A549 (cell line): ENCODE measurements around the gene PXT1. TPM values are rescaled to one million over a fixed set of nuclear protein-coding genes. Genes with fewer than 3 reads are reported as not detected.

ENCODE experiments used
- ATAC-seq, 2 experiments: fragments of 200-7000 bp in 1 of 2; fragments of >200 bp in 1 of 2; cut with Nextera tagmentation in 1 of 2; cut with Tn5 transposase in 1 of 2; 3 replicates each; pipeline versions ENCODE4 v1.8.0 to v1.9.1; 2018 to 2020; ENCODE audit warnings: mild to moderate bottlenecking in 1 of 2, moderate library complexity in 1 of 2
- CTCF ChIA-PET: fragments of 300-600 bp; sonication (Branson Sonifier 250); formaldehyde crosslinking; extraction: SDS; loops from one replicate; lab custom pipeline; 2021; ENCODE audit warnings: antibody characterized with exemption, inconsistent platforms; lab: Yijun Ruan, JAX
- POLR2A ChIA-PET: fragments of 350-600 bp; formaldehyde crosslinking; extraction: SDS; loops from one replicate; lab custom pipeline; 2021; ENCODE audit warnings: antibody characterized with exemption, inconsistent platforms; lab: Yijun Ruan, JAX
- DNase-seq, 2 experiments: peaks; one replicate each; pipeline versions ENCODE4 v3.0.0 to v3.0.0-alpha.2; 2011 to 2016; ENCODE audit warnings: low read depth in 1 of 2, low spot score in 1 of 2
- FAIRE-seq: peaks from 2 replicates; lab custom pipeline; 2011; peaks lifted over from hg19 to GRCh38; lab: Jason Lieb, UNC
- H3K27ac ChIP-seq, 2 experiments: fragments of >200 bp; sonication (Bioruptor Twin); formaldehyde crosslinking; 3 replicates each; pipeline ENCODE4 v1.5.1; 2016 to 2017
- H3K4me1 ChIP-seq: fragments of >200 bp; sonication (Bioruptor Twin); formaldehyde crosslinking; 3 replicates; pipeline ENCODE4 v1.6.1; 2016
- H3K4me2 ChIP-seq: fragments of >200 bp; sonication (Bioruptor Twin); formaldehyde crosslinking; 3 replicates; pipeline ENCODE4 v1.6.1; 2016
- H3K4me3 ChIP-seq: fragments of >200 bp; sonication (Bioruptor Twin); formaldehyde crosslinking; 3 replicates; pipeline ENCODE4 v1.5.1; 2016
- H3K9me3 ChIP-seq: fragments of >200 bp; sonication (Bioruptor Twin); formaldehyde crosslinking; 3 replicates; pipeline ENCODE4 v1.6.1; 2016
- CBX8 ChIP-seq: fragments of 200-600 bp; sonication (generic); IDR thresholded peaks from 2 replicates; pipeline ENCODE4 v1.6.1; 2016
- CEBPB ChIP-seq, 2 experiments: fragments of >200 bp in 1 of 2; sonication (Bioruptor Twin) in 1 of 2; formaldehyde crosslinking in 1 of 2; IDR thresholded peaks; 2 replicates each; pipeline ENCODE4 v1.6.1; 2012 to 2016
- E2F6 ChIP-seq: IDR thresholded peaks from 2 replicates; pipeline ENCODE4 v1.6.1; 2012; ENCODE audit warnings: low read depth, borderline replicate concordance
- EHF ChIP-seq: fragments of 250-450 bp; sonication (Bioruptor Pico); IDR thresholded peaks from 2 replicates; pipeline ENCODE4 v1.5.0; 2020; ENCODE audit warnings: mild to moderate bottlenecking
- FOSL2 ChIP-seq, 2 experiments: fragments of 450-650 bp in 1 of 2; fragments of >200 bp in 1 of 2; sonication (Bioruptor Twin) in 1 of 2; formaldehyde crosslinking; IDR thresholded peaks; 2 replicates each; pipeline versions ENCODE4 v1.5.0 to v1.6.1; 2016 to 2020; ENCODE audit warnings: mild to moderate bottlenecking in 1 of 2, moderate library complexity in 1 of 2
- GATA3 ChIP-seq: IDR thresholded peaks from 2 replicates; pipeline ENCODE4 v1.6.1; 2012; ENCODE audit warnings: borderline replicate concordance
- JUN ChIP-seq, 2 experiments: fragments of >200 bp; sonication (Bioruptor Twin); formaldehyde crosslinking; IDR thresholded peaks; 2 replicates in 1 of 2; 3 replicates in 1 of 2; pipeline ENCODE4 v1.6.1; 2016 to 2017
- JUNB ChIP-seq: fragments of >200 bp; sonication (Bioruptor Twin); formaldehyde crosslinking; IDR thresholded peaks from 2 replicates; pipeline ENCODE4 v1.6.1; 2016
- KDM1A ChIP-seq: fragments of 200-600 bp; sonication (generic); IDR thresholded peaks from 2 replicates; pipeline ENCODE4 v1.6.1; 2016; ENCODE audit warnings: low read depth, mild to moderate bottlenecking
- KDM5A ChIP-seq: fragments of 200-600 bp; sonication (generic); IDR thresholded peaks from 2 replicates; pipeline ENCODE4 v1.6.1; 2016; ENCODE audit warnings: antibody characterized with exemption, mild to moderate bottlenecking
- MAZ ChIP-seq: fragments of 150-350 bp; IDR thresholded peaks from 2 replicates; pipeline ENCODE4 v1.6.1; 2014; ENCODE audit warnings: antibody characterized with exemption, low read depth, low read length, borderline replicate concordance
- RAD21 ChIP-seq, 2 experiments: fragments of >200 bp in 1 of 2; sonication (Bioruptor Twin) in 1 of 2; formaldehyde crosslinking in 1 of 2; IDR thresholded peaks in 1 of 2; conservative IDR thresholded peaks in 1 of 2; 2 replicates in 1 of 2; 3 replicates in 1 of 2; pipeline ENCODE4 v1.6.1; 2012 to 2018; ENCODE audit warnings: inconsistent platforms in 1 of 2
- RCOR1 ChIP-seq: fragments of 150-350 bp; IDR thresholded peaks from 2 replicates; pipeline ENCODE4 v1.6.1; 2014; ENCODE audit warnings: antibody characterized with exemption, low read length, low read depth
- RNF2 ChIP-seq: fragments of 200-600 bp; sonication (generic); IDR thresholded peaks from 2 replicates; pipeline ENCODE4 v1.6.1; 2016; ENCODE audit warnings: low read depth, mild to moderate bottlenecking, antibody characterized with exemption, moderate library complexity, borderline replicate concordance
- USF2 ChIP-seq: fragments of 450-650 bp; IDR thresholded peaks from 2 replicates; pipeline ENCODE4 v1.6.1; 2014; ENCODE audit warnings: antibody characterized with exemption
- ZC3H11A ChIP-seq: fragments of 450-650 bp; IDR thresholded peaks from 2 replicates; pipeline ENCODE4 v1.6.1; 2014; ENCODE audit warnings: antibody characterized with exemption, mild to moderate bottlenecking
- ZSCAN20 ChIP-seq: fragments of 250-450 bp; sonication (Bioruptor Pico); IDR thresholded peaks from 2 replicates; pipeline ENCODE4 v1.8.0; 2022; ENCODE audit warnings: mild to moderate bottlenecking, moderate library complexity
- WGBS: methylation state at CpG from one replicate; pipeline ENCODE4 v1.1.6; 2017; ENCODE audit errors: missing lambda C conversion rate; 5-methylcytosine and 5-hydroxymethylcytosine counted together
- polyA plus RNA-seq, 4 experiments: library from polyadenylated mRNA; depleted of rRNA in 3 of 4; stranded (reverse); fragments of >200 nt; fragmentation: RNase III in 1 of 4; extraction: RNeasy Plus Mini Kit Qiagen cat#74134 plus additional on column Dnase treatment in 1 of 4; gene quantifications; 2 replicates in 3 of 4; 3 replicates in 1 of 4; pipeline ENCODE4 v1.2.3, GENCODE V29; 2011 to 2017

PXT1 gene
- polyA plus RNA-seq, 2 of the 4 experiments (the other 2 are of a cell fraction): not detected

- DNase-seq (peak; percentile 30 to 34), FAIRE-seq (no peak), ATAC-seq (peak in 1 of 2 experiments; percentile 48; a peak in 3 of 6 replicates)
- TF ChIP-seq GATA3 (peak; percentile 76; the same call in 1 of the 2 replicates), EHF (CRISPR knock-in tag) (no peak), E2F6 (no peak), CBX8 (no peak), USF2 (no peak), FOSL2 (IDR thresholded peaks at IDR 0.05) (no peak), FOSL2 (CRISPR knock-in tag; IDR thresholded peaks at IDR 0.05) (peak; percentile 69), RCOR1 (no peak), CEBPB (IDR thresholded peaks at IDR 0.05) (no peak), JUNB (peak; percentile 34)
- Histone ChIP-seq H3K4me3 (no peak overlapping the region), H3K4me1 (peaks cover 16% of the 10 kb centered on the region; the same call in 2 of the 3 replicates), H3K4me2 (no peak overlapping the region), H3K9me3 (no peaks in the 10 kb centered on the region), H3K27ac (no peak overlapping the region)
- 0% methylated on average over 1 of the region's 2 CpGs for WGBS
- CTCF ChIA-PET: interaction anchor here (1.2 kb wide), 1 partner anchor 40 kb away, joined by 4 read pairs; no protein-coding TSS in a partner anchor
- POLR2A ChIA-PET: no interaction called here
Observed at GRCh38 chr6:36383606-36384005, 59.0 kb downstream of the PXT1 start.

GRCh38 chr6:36382976-36383375, 59.7 kb downstream of the PXT1 start:
- DNase-seq (no peak), FAIRE-seq (no peak)
- WGBS: 59% methylated on average over 4 of the region's 4 CpGs
- CTCF ChIA-PET: no interaction called here
- peaks cover 16% of the 10 kb centered on the region; the same call in 2 of the 3 replicates for H3K4me1 ChIP-seq
- TF ChIP-seq RNF2 (no peak), JUNB (no peak)
- TF ChIP-seq, all 56 proteins: peak for 0
- POLR2A ChIA-PET: no interaction called here
- ATAC-seq: no peak
- Histone ChIP-seq H3K4me3 (no peak overlapping the region), H3K27ac (no peak overlapping the region), H3K9me3 (no peaks in the 10 kb centered on the region), H3K4me2 (no peak overlapping the region)

- Histone ChIP-seq H3K27ac (no peak overlapping the region), H3K4me3 (no peak overlapping the region)
- ChIA-PET CTCF (interaction anchor here (0.6 to 0.9 kb wide), 2 partner anchors 41 to 455 kb away, joined by 4 read pairs; no protein-coding TSS in a partner anchor), POLR2A (no interaction called here)
- ATAC-seq: no peak
- no peak for TF ChIP-seq ZSCAN20 (CRISPR knock-in tag)
- no peak for TF ChIP-seq KDM5A
- TF ChIP-seq ZC3H11A: no peak
- no peak for TF ChIP-seq RAD21 (conservative IDR thresholded peaks at IDR 0.05 in 1 of 2, IDR thresholded peaks at IDR 0.05 in 1 of 2)
- TF ChIP-seq JUN (IDR thresholded peaks at IDR 0.05): no peak
- no peak for TF ChIP-seq GATA3
- TF ChIP-seq KDM1A: no peak
- TF ChIP-seq MAZ: no peak
- no peak for TF ChIP-seq FOSL2 (IDR thresholded peaks at IDR 0.05)
- no peak for TF ChIP-seq FOSL2 (CRISPR knock-in tag; IDR thresholded peaks at IDR 0.05)
- TF ChIP-seq, all 56 proteins: peak for 0
- Histone ChIP-seq H3K4me1 (peaks cover 12% of the 10 kb centered on the region; the same call in 2 of the 3 replicates), H3K9me3 (no peaks in the 10 kb centered on the region), H3K4me2 (no peak overlapping the region)
- WGBS: 70% methylated on average over 9 of the region's 9 CpGs
- DNase-seq (no peak), FAIRE-seq (no peak)
Observed at GRCh38 chr6:36381502-36382389, 60.9 kb downstream of the PXT1 start.
